ENCODE measurements around the gene CST5.

DNA sequence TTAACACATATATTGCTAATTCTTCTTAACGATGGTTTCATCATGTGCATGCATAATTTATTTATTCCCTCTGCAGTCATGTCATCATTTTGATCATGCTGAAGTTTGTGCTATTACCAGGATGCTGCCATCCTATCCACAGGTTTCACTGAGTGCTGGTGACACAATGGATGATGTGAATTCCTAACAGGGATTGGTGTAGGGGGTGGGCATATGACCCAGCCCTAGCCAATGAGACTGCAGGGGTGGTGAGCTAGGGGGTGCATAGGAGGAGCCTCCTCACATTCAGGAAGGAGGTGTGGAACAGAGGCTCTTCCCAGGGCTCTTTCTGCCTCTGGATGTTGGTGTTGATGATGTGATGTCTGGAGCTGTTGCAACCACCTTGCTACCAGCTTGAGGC is 7.5 kb downstream of the CST5 start:
- TF ChIP-seq POLR2A (IDR thresholded peaks at IDR 0.05; ENCODE audit: low read depth, low read length) (no peak), POLR2AphosphoS5 (IDR thresholded peaks at IDR 0.05; ENCODE audit: low read depth, low read length) (no peak), TAF1 (IDR thresholded peaks at IDR 0.05; ENCODE audit: borderline replicate concordance, low read depth, low read length) (no peak)

Measured in GM12892 (cell line).